SK-N-SH treated with all-trans-retinoic acid at 6 μM for 48 hours (cell line): ENCODE measurements around the gene ETV6.

ENCODE experiments used
- ATAC-seq: fragments of 200-7000 bp; cut with Tn5 transposase; 3 replicates; pipeline ENCODE4 v1.9.1; 2020; ENCODE audit warnings: mild to moderate bottlenecking, moderate library complexity
- ARNTL ChIP-seq: fragments of 450-650 bp; formaldehyde crosslinking; IDR thresholded peaks from 2 replicates; pipeline ENCODE4 v1.5.0; 2020; ENCODE audit warnings: low read depth, mild to moderate bottlenecking, moderate library complexity, borderline replicate concordance
- BACH2 ChIP-seq: fragments of 250-450 bp; sonication (Bioruptor Pico); IDR thresholded peaks from 2 replicates; pipeline ENCODE4 v1.9.0; 2021; ENCODE audit warnings: mild to moderate bottlenecking, borderline replicate concordance
- CREB5 ChIP-seq: fragments of 250-450 bp; sonication (Bioruptor Pico); IDR thresholded peaks from 2 replicates; pipeline ENCODE4 v1.5.1; 2020; ENCODE audit warnings: low read depth, mild to moderate bottlenecking, moderate library complexity
- CSDC2 ChIP-seq: fragments of 250-450 bp; sonication (Bioruptor Pico); IDR thresholded peaks from 2 replicates; pipeline ENCODE4 v1.5.0; 2020; ENCODE audit warnings: mild to moderate bottlenecking, moderate library complexity
- CSRNP3 ChIP-seq: fragments of 250-450 bp; sonication (Bioruptor Pico); IDR thresholded peaks from 2 replicates; pipeline ENCODE4 v1.5.1; 2021; ENCODE audit warnings: mild to moderate bottlenecking, moderate library complexity
- ESRRG ChIP-seq: fragments of 250-450 bp; sonication (Bioruptor Pico); IDR thresholded peaks from 2 replicates; pipeline ENCODE4 v1.6.1; 2021; ENCODE audit warnings: mild to moderate bottlenecking
- GLIS3 ChIP-seq: fragments of 250-450 bp; sonication (Bioruptor Pico); IDR thresholded peaks from 2 replicates; pipeline ENCODE4 v1.5.0; 2020; ENCODE audit warnings: mild to moderate bottlenecking, moderate library complexity
- ISL1 ChIP-seq: fragments of 250-450 bp; sonication (Bioruptor Pico); IDR thresholded peaks from 2 replicates; pipeline ENCODE4 v2.1.2; 2022; ENCODE audit warnings: mild to moderate bottlenecking, moderate library complexity
- OSR1 ChIP-seq: fragments of 250-450 bp; sonication (Bioruptor Pico); IDR thresholded peaks from 2 replicates; pipeline ENCODE4 v1.8.0; 2022; ENCODE audit warnings: moderate library complexity, mild to moderate bottlenecking, inconsistent platforms
- PATZ1 ChIP-seq: fragments of 250-450 bp; sonication (Bioruptor Pico); IDR thresholded peaks from 2 replicates; pipeline ENCODE4 v1.8.0; 2020; ENCODE audit warnings: mild to moderate bottlenecking, moderate library complexity, borderline replicate concordance
- POU6F1 ChIP-seq: fragments of 250-450 bp; sonication (Bioruptor Pico); IDR thresholded peaks from 2 replicates; pipeline ENCODE4 v1.8.0; 2021; ENCODE audit warnings: low read depth, mild to moderate bottlenecking, moderate library complexity, borderline replicate concordance
- RARB ChIP-seq: fragments of 250-450 bp; sonication (Bioruptor Pico); IDR thresholded peaks from 2 replicates; pipeline ENCODE4 v1.8.0; 2021; ENCODE audit warnings: mild to moderate bottlenecking, moderate library complexity
- SNAI2 ChIP-seq: fragments of 250-450 bp; sonication (Bioruptor Pico); IDR thresholded peaks from 2 replicates; pipeline ENCODE4 v1.5.0; 2020; ENCODE audit warnings: mild to moderate bottlenecking, moderate library complexity
- TCF4 ChIP-seq: fragments of 250-450 bp; sonication (Bioruptor Pico); IDR thresholded peaks from 2 replicates; pipeline ENCODE4 v1.8.0; 2021; ENCODE audit warnings: mild to moderate bottlenecking, moderate library complexity, borderline replicate concordance
- TOX ChIP-seq: fragments of 250-450 bp; sonication (Bioruptor Pico); IDR thresholded peaks from 2 replicates; pipeline ENCODE4 v1.8.0; 2021; ENCODE audit warnings: mild to moderate bottlenecking, moderate library complexity, borderline replicate concordance
- TSHZ2 ChIP-seq: fragments of 250-450 bp; sonication (Bioruptor Pico); IDR thresholded peaks from 2 replicates; pipeline ENCODE4 v1.5.0; 2020; ENCODE audit warnings: mild to moderate bottlenecking, moderate library complexity
- ZC3H10 ChIP-seq: fragments of 250-450 bp; sonication (Bioruptor Pico); IDR thresholded peaks from 2 replicates; pipeline ENCODE4 v1.5.1; 2021; ENCODE audit warnings: mild to moderate bottlenecking, moderate library complexity
- ZFP3 ChIP-seq: fragments of 250-450 bp; sonication (Bioruptor Pico); IDR thresholded peaks from 2 replicates; pipeline ENCODE4 v1.5.0; 2020; ENCODE audit warnings: mild to moderate bottlenecking, moderate library complexity
- ZFP30 ChIP-seq: fragments of 450-650 bp; formaldehyde crosslinking; IDR thresholded peaks from 2 replicates; pipeline ENCODE4 v1.5.0; 2022; ENCODE audit warnings: mild to moderate bottlenecking, moderate library complexity
- ZNF565 ChIP-seq: fragments of 450-650 bp; formaldehyde crosslinking; conservative IDR thresholded peaks from 2 replicates; pipeline ENCODE4 v1.5.0; 2020; ENCODE audit warnings: low read depth, mild to moderate bottlenecking, moderate library complexity
- ZNF70 ChIP-seq: fragments of 450-650 bp; formaldehyde crosslinking; IDR thresholded peaks from 2 replicates; pipeline ENCODE4 v1.5.0; 2020; ENCODE audit warnings: mild to moderate bottlenecking, moderate library complexity
- ZNF8 ChIP-seq: fragments of 450-650 bp; formaldehyde crosslinking; IDR thresholded peaks from 2 replicates; pipeline ENCODE4 v1.5.0; 2020; ENCODE audit warnings: mild to moderate bottlenecking, moderate library complexity

Gene ETV6

GRCh38 chr12:11811008-11811407 is 161.5 kb downstream of the ETV6 start (continued):
- TF ChIP-seq TSHZ2 (CRISPR knock-in tag) (no peak), ESRRG (CRISPR knock-in tag) (no peak), CREB5 (CRISPR knock-in tag) (no peak), ISL1 (CRISPR knock-in tag) (no peak), OSR1 (no peak), ZFP3 (no peak), SNAI2 (no peak)

GRCh38 chr12:11812241-11812585 is 162.7 kb downstream of the ETV6 start:
- TF ChIP-seq CREB5 (CRISPR knock-in tag), result no peak
- no peak for ATAC-seq

GRCh38 chr12:11812586-11813437 is 163.3 kb downstream of the ETV6 start:
- ATAC-seq, result peak; percentile 73

GRCh38 chr12:11813438-11813813 is 164.0 kb downstream of the ETV6 start:
- TF ChIP-seq TCF4 (CRISPR knock-in tag), result no peak
- no peak for TF ChIP-seq RARB (CRISPR knock-in tag)
- TF ChIP-seq ZC3H10 (CRISPR knock-in tag), result no peak
- TF ChIP-seq CREB5 (CRISPR knock-in tag), result no peak
- no peak for TF ChIP-seq ISL1 (CRISPR knock-in tag)
- TF ChIP-seq GLIS3 (CRISPR knock-in tag), result no peak
- no peak for TF ChIP-seq TOX (CRISPR knock-in tag)
- no peak for TF ChIP-seq SNAI2
- no peak for TF ChIP-seq ZNF8 (CRISPR knock-in tag)
- TF ChIP-seq ZNF70 (CRISPR knock-in tag), result no peak
- no peak for TF ChIP-seq ESRRG (CRISPR knock-in tag)
- peak; percentile 54 for ATAC-seq

More at GRCh38 chr12:11812586-11813437, 163.3 kb downstream of the ETV6 start:
- no peak for TF ChIP-seq OSR1
- TF ChIP-seq ZC3H10 (CRISPR knock-in tag), result no peak

- ATAC-seq, result peak; percentile 85
- no peak for TF ChIP-seq ZNF565 (CRISPR knock-in tag)
- no peak for TF ChIP-seq ZC3H10 (CRISPR knock-in tag)
- no peak for TF ChIP-seq BACH2
- TF ChIP-seq SNAI2, result no peak
- TF ChIP-seq ARNTL (CRISPR knock-in tag), result no peak
- no peak for TF ChIP-seq PATZ1 (CRISPR knock-in tag)
- TF ChIP-seq RARB (CRISPR knock-in tag), result no peak
- no peak for TF ChIP-seq TCF4 (CRISPR knock-in tag)
- no peak for TF ChIP-seq CSDC2 (CRISPR knock-in tag)
- TF ChIP-seq ZNF8 (CRISPR knock-in tag), result no peak
- no peak for TF ChIP-seq ZFP30
- no peak for TF ChIP-seq POU6F1 (CRISPR knock-in tag)
- TF ChIP-seq ISL1 (CRISPR knock-in tag), result no peak
- no peak for TF ChIP-seq ZNF70 (CRISPR knock-in tag)
- TF ChIP-seq CSRNP3 (CRISPR knock-in tag), result no peak
- TF ChIP-seq TOX (CRISPR knock-in tag), result no peak
These were observed 164.9 kb downstream of the ETV6 start for GRCh38 chr12:11814374-11814773.
